ENCODE data around the gene JMY. TPM values are rescaled to one million over a fixed set of nuclear protein-coding genes. Genes with fewer than 3 reads are reported as not detected.

JMY gene, protein sequence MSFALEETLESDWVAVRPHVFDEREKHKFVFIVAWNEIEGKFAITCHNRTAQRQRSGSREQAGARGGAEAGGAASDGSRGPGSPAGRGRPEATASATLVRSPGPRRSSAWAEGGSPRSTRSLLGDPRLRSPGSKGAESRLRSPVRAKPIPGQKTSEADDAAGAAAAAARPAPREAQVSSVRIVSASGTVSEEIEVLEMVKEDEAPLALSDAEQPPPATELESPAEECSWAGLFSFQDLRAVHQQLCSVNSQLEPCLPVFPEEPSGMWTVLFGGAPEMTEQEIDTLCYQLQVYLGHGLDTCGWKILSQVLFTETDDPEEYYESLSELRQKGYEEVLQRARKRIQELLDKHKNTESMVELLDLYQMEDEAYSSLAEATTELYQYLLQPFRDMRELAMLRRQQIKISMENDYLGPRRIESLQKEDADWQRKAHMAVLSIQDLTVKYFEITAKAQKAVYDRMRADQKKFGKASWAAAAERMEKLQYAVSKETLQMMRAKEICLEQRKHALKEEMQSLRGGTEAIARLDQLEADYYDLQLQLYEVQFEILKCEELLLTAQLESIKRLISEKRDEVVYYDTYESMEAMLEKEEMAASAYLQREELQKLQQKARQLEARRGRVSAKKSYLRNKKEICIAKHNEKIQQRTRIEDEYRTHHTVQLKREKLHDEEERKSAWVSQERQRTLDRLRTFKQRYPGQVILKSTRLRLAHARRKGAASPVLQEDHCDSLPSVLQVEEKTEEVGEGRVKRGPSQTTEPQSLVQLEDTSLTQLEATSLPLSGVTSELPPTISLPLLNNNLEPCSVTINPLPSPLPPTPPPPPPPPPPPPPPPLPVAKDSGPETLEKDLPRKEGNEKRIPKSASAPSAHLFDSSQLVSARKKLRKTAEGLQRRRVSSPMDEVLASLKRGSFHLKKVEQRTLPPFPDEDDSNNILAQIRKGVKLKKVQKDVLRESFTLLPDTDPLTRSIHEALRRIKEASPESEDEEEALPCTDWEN
- 6.8 and 11.5 TPM in 2 replicates for total RNA-seq

DNA sequence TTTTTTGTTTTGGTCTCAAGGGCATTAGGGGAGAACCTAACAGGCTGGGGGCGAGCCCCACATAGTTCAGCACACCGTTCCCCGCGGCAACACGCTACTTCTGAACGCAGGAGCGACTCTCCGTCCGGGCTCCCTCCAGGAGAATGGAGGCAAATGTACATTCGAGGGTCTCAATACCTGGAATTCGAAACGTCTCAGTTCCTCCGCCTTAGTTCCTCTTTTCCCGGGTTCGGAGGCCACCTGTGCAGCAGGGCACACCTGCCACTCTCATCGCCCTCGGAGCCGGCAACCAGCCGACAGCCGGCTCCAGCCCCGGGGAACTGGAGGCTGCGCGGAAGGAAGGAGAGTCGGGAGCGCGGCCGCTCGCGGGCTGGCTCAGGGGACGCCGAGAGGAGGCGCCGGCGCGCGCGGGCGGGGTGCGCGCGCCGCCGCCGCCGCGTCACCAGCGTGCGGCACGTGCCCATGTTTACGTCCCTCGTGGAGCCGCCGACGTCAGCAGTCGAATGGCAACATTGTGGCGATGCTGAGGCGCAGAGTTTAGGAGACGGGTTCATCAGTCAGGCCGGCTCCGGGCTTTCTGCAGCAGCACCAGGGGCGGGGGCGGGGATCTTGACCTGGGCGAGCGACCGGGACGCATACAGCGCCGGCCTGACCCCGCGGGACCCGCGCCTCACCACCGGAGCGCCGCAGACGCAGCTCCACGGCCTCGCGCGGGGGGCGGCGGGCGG, at the start of gene JMY:
JMY (plus strand) TSS at position 498 of the 728 bp plus-strand sequence. CDS start 520 bp downstream, outside the sequence.
- peak; percentile 81 to 90 for DNase-seq (ENCODE audit: low read depth in 2 of 2)

DNA sequence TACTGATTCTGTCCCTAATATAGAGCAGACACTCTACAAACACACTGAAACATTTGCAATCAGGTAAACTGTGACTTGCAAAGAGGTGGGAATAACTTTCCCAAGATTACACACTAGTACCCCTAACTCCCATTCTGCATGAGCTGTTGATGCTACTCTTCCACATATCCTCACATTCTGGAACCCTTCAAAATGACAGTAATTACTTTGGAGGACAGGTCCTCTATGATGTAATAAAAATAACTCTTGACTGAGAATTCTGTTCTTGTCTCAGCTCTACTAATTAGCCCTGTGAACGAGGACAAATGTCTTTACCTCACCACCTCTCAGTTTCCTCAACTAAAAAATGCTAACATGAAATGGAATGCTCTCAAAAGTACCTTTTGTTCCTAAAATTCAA, 49.5 kb upstream of the JMY start:
- no peak for DNase-seq (ENCODE audit: low read depth in 2 of 2)

DNA sequence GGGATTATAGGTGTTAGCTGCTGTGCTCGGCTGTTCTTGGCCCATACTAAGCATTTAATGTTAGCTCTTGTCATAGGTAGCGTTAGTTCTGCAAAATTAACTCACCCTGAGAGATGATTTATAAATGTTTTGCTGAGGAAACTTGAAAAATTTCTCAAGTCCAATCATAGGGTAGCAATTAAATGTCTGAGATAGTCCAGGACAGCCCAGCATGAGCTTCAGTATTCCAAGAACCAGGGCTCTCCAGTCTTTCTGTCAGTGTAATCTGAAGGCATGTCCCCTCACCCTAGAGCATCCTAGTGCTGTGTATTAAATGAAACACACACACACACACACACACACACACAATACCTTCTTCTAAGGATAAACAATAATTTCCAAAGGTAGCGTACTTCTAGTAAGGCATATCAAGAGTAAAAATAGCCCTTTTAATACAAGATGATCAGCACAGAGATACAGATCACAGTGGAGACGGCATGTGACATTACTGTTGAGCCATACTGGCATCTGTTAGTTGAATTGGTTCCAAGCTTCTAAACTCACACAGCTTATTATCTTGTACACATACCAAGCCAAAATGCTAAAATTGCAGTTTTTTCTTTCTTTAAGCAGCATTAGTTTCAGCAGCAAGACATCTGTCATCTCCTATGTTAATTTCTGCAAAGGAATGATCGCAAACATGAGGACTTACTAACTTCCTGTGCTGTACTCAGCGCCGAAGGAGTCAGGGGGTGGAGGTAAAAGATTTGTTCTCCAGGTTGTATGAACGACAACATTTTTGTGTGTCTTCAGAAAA, 46.3 kb upstream of the JMY start:
- DNase-seq (ENCODE audit: low read depth in 2 of 2) = no peak

DNA sequence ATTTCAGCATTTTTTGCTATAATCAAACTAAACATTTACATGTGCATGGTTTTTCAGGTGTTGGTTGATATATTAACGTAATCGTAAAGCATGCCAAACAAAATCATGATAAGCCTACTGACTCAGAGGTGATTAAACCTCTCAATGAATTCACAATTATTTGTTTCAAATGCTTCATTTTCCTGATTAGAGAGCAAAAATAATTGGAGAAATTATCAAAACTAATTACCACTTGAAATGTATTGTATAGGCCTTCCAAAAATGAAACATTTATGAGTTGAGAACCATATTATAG, 45.7 kb upstream of the JMY start:
- no peak for DNase-seq (ENCODE audit: low read depth in 2 of 2)

DNA sequence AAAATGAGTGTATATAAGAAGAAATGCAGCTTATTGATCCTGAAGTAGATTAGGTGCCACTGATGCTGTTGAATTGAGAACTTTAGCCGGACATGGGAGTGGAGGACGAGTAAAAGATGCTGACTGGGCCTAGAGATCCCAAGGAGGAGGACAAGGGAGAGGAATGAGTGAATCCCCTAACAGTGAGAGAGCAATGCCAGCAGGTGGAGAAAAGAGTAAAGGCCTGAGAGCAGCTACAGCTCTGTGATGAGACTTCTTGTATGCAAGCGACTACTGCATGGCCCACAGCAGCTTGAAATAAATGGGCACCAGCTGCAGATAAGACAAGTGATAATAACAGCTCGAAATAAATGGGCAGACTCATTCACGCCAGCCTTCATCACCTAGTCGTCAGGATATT, 44.5 kb upstream of the JMY start:
- no peak for DNase-seq (ENCODE audit: low read depth in 2 of 2)

DNA sequence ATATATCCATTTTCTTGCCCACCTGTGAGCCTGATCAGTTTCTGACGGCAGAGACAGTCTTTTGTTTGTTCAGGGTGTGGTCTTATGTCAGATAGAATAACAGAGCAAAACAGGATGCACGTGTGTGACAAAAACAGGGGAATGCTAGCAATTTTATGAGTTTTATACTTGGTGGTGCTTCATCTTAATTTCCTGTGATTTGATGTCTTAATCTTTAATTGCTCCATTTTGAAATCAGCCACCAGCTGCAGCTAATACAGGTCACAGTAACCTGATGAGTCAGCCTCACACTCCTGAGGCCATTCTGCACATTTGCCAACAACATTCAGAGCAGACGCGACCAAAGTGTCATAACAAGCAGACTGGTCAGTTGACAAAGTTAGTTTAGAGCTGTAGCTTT, 42.3 kb upstream of the JMY start:
- DNase-seq (ENCODE audit: low read depth in 2 of 2) = peak in 1 of 2 donors; percentile 38

DNA sequence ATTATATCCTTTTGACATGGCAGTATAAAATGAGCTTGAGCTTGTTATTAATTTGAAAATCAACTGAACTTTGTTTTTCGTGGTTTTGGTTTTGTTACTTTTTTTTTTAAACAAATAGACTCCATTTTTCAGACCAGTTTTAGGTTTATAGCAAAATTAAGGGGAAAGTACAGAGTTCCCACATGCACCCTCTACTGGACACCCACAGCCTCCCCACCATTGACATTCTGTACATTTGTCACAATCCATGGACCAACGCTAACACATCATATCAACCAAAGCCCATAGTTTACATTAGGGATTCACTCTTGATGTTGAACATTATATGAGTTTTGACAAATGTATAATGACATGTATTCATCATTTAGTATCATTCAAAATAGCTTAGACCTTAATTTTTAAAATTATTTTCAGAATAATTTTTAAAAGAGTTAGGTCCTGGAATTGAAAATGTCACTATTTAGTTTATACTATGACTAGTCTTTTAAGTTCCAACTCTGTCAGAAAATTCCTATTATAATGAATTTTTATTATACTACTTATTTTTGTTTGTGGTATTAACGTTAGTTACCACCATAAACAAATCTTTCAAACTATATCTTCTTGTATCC, 35.3 kb upstream of the JMY start:
- DNase-seq (ENCODE audit: low read depth in 2 of 2) = peak; percentile 5 to 26

DNA sequence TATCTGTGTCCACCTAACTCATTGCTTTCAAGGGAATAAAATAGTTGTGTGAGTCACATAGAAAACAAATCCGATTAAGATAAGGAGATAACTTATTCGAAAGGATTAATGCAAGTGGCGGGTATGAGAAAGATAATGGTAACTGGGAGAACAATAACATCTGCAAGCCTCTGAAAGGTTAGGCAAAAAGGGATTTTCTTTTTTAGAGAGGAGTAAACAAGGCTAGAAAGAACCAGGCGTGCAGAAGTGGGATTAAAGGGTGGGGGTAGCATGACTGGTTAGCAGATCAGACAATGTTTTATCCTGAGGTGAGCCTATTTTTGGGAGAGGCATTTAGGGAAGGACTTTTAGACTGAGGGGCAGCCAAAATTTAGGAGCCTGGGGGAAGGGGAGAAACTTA, 34.7 kb upstream of the JMY start:
- DNase-seq (ENCODE audit: low read depth in 2 of 2) = no peak

DNA sequence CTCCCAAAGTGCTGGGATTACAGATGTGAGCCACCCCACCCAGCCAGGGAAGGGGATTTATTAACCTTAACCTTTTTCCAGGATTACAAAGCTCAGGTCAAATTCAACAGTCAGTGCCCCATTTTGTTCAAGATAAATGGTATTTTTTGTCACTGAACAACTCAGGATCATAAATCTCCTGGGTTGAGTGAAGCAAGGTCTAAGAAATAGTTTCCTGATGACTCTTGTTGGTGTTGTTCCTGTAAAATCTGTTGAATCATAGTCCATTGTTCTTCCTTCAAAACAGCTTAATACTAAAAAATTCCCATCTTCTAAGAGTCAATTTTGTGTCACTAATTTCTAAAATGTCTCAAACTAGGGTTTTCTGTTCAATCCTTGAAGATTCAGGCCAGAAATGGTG, 33.9 kb upstream of the JMY start:
- peak in 1 of 2 donors; percentile 60 for DNase-seq (ENCODE audit: low read depth in 2 of 2)

DNA sequence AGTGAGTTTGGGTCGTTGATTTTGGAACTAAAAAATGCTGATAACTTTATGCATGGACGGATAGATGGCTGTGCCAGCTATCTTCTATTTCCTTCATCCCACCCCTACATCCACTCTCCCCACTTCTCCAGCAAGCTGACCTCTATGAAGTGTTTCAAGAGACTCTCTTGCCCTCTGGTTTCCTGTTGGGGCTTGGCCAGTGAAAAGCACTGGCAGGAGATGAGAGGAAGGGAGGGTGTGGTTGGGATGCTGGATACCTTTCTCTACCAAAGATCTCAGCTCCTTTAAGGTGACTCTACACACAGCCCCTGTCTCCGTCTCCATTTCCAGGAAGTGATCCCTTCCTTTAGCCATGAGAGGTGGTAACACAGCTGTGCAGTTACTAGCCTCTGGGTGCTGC, 30.0 kb upstream of the JMY start:
- DNase-seq (ENCODE audit: low read depth in 2 of 2) = no peak

DNA sequence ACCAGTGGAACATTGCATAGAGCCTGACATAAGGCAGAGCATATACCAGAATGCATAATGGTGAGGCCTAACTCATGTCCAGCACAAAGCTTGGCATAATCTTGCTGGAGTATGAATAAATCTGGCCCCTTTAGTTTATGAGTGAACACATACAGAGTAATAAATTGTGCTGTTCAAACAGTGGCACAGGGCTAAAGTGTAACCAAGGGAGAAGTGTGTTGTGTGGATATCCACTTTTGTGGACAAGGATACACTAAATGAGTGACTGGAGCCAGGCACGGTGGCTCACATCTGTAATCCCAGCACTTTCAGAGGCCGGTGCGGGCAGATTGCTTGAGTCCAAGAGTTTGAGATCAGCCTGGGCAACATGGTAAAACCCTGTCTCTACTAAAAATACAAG, 29.4 kb upstream of the JMY start:
- no peak for DNase-seq (ENCODE audit: low read depth in 2 of 2)

DNA sequence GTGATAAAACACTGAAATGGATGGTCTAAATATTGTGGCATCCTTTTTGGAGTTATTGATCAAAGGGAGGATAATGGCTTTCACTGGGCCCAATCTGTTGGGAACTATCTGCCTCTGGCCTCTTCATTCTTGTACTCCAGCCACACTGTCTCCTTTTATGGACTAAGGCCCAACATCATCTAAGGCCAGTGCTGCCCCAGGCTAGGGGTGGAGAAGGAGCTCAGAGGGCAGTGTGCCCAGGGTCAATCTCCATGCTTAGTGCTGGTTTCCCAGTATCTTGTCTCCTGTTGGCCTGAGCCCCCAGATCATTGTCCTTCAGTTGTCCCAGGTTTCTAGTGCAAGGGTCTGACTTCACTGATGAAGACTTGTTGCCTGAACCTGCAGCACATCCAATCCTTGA, 26.4 kb upstream of the JMY start:
- DNase-seq (ENCODE audit: low read depth in 2 of 2) = no peak

DNA sequence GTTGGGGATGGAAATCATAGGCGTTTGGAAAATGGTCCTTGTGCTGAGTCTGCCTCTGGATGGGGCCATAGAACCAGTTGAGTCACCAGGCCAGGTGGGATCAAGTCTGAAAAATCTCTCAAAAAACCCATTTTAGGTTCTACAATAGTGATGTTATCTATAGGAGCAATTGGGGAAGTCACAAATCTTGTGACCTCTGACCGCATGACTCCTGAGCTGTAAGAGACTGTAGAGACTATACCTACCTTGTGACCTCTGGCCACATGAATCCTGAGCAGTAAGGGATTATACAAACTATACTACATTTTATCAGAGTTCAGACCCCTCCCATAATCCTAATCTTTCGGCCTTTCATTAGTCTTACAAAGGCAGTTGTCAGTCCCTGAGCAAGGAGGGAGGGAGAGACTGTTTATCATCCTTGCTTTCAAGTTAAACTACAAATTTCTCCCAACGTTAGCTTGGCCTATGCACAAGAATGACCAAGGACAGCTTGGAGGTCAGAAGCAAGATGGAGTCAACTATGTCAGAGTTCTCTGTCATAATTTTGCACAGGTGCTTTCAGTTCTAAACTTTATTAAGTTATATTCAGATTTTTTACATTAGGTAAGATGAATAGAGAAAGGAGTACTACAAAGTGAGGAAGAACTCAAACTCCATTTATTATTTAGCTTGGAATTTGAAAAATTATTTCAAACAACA, 11.5 kb upstream of the JMY start:
- DNase-seq (ENCODE audit: low read depth in 2 of 2) = no peak

DNA sequence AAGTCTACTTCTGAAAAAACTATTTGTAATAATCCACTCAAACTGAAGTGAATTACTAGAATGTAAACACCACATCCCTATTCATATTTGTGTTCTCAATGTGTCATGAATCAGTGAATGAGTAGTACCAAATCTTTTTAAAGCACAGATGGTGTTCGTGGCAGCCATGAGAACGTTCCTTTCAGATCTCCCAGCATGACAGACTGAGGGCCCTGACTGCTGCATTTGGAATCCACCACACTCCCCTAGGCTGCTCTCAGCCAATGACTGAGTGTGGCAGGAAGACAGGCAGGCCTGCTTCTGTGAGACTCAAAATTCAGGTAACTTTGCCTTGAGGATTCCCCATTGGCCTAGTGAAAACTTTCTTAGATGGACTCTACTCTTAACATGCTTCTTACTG, 10.9 kb upstream of the JMY start:
- DNase-seq (ENCODE audit: low read depth in 2 of 2) = no peak

DNA sequence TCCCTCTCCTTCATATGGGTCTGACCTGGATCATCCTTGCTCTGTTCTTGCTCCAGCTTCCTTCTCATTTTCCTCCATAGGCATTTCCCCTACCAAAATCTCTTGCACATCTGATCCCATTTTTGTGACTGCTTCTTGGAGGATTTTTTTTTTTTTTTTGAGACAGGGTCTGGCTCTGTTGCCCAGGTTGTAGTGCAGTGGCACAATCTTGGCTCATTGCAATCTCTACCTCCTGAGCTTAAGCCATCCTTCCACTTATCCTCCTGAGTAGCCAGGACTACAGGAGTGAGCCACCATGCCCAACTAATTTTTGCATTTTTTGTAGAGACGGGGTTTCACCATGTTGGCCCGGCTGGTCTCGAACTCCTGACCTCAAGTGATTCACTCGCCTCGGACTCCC, 10.5 kb upstream of the JMY start:
- no peak for DNase-seq (ENCODE audit: low read depth in 2 of 2)

DNA sequence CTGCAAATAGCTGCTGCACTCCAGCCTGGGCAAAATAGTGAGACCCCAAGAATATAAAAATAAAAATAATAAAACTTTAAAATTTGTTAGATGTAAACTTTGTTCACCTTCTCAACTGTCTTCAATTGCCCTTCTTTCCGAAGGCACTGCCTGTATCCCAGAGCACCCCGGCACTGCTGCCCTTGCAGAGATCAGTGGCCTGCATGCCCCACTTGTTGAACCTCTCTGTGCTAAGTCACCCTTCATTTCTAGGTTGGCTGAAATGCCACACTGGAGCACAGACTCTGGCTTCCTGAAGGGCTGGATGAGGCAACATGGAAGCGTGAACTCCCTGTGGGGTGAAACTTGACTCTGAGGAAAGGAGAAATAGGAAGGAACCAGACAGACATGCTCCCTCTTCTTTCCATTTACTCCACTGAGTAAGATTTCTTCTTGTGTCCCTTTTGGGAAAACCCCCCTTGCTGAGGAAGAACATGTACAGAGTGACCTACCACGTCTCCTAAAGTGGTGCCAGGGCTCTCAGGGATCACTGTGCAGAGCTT, 8.4 kb upstream of the JMY start:
- DNase-seq (ENCODE audit: low read depth in 2 of 2) = no peak

DNA sequence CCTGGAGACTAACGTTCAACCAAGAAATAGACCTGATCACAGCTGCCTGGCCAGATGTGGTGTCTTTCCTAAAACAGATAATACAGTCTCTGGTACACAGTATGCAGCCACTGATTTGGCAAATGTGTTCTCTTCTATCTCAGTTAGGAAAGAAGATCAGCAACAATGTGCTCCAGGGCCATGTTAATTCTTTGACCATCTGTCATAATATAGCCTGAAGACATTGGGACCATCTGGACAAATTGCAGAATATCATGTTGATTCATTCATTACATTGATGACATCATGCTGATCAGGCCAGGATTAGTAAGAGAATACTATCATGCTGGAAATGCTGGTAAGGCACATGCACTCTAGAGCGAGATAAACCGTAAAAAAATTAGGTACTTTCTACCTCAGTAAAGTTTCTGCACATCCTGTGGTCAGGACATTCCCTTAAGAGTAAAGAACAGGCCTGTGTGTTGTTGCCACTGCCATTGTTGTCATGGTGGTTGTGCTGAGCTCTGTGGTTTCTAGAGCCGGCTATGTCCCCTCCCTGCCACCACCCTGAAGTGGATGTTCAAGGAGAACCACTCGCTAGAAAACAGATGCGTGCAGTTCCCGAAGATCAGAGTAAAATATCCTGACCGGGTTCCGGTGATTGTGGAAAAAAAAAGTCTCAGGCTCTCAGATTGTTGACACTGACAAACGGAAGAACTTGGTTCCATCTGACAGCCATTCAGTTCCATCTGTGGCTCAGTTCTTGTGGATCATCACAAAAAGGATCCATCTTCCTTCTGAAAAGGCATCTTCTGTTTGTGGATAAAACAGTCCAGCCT, 6.4 kb upstream of the JMY start:
- no peak for DNase-seq (ENCODE audit: low read depth in 2 of 2)

DNA sequence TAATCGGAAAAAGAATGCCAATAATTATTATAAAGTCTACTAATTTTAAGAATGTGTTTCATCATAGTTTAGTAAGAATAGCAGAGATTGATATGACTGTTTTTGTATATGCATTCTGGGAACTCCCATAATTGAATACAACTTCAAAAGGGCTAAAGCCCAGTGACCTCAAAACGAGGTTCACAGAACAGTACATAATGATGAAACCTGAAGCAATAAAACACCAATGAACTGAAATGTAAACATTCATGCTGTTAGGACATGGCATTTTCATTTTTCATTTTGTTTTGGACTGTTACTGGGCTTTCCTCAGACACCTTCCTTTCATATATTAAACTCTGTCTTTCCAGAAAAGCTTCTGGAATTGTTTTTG, 684 bp upstream of the JMY start:
- DNase-seq (ENCODE audit: low read depth in 2 of 2) = peak in 1 of 2 donors; percentile 5

DNA sequence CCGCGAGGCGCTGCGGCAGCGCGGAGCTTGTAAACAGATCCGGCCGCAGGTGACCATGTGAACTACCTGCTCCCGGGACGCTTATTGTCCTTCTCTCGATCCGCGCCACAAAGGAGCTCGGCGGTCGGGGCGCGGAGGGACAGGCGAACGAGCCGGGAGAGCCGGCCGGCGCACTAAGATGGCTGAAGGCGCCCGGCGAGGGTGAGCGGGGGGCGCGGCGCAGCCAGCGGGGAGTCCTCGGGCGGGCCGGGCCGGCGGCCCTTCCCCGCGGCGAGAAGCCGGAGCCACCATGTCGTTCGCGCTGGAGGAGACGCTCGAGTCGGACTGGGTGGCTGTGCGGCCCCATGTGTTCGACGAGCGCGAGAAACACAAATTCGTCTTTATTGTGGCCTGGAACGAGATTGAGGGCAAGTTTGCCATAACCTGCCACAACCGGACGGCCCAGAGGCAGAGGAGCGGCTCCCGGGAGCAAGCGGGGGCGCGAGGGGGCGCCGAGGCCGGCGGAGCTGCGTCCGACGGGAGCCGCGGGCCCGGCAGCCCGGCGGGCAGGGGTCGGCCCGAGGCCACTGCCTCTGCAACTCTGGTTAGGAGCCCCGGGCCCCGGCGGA, 535 bp downstream of the JMY start:
- no peak for DNase-seq (ENCODE audit: low read depth in 2 of 2)

All from lung microvascular endothelial cell (primary cell).